GM12878 (cell line): ENCODE results near the gene MTHFD2. TPM values are rescaled to one million over a fixed set of nuclear protein-coding genes. Genes with fewer than 3 reads are reported as not detected.
A peak's percentile ranks its signal among the peaks of the same experiment; 100 is the strongest.

Experiments
- ATAC-seq: fragments of 200-7000 bp; cut with Tn5 transposase; 3 replicates; pipeline ENCODE4 v1.9.1; 2020; ENCODE audit warnings: mild to moderate bottlenecking, moderate library complexity
- BruUV-seq: library from RNA; stranded (reverse); fragments of 400-500 nt; replicated peaks from 2 replicates; lab custom pipeline; 2021; lab: Mats Ljungman, UMichigan
- CTCF ChIA-PET: fragments of 300-600 bp; sonication (Branson Sonifier 250); formaldehyde crosslinking; extraction: SDS; loops from one replicate; lab custom pipeline; 2021; ENCODE audit warnings: inconsistent platforms; lab: Yijun Ruan, JAX
- POLR2A ChIA-PET: fragments of 350-600 bp; formaldehyde crosslinking; extraction: SDS; loops from one replicate; lab custom pipeline; 2021; ENCODE audit warnings: inconsistent platforms; lab: Charles Lee
- RAD21 ChIA-PET: fragments of 300-600 bp; sonication (Branson Sonifier 250); formaldehyde crosslinking; loops from one replicate; lab custom pipeline; 2023; ENCODE audit warnings: antibody characterized with exemption; ENCODE audit not compliant: unreplicated experiment; lab: Charles Lee
- SMC1A ChIA-PET: fragments of 300-600 bp; sonication (Branson Sonifier 250); formaldehyde crosslinking; loops from one replicate; lab custom pipeline; 2023; ENCODE audit not compliant: unreplicated experiment, uncharacterized antibody; lab: Charles Lee
- DNase-seq: peaks from one replicate; pipeline ENCODE4 v3.0.0-alpha.2; 2011; ENCODE audit warnings: low read depth, low spot score
- FAIRE-seq: peaks from 3 replicates; lab custom pipeline; 2011; peaks lifted over from hg19 to GRCh38; lab: Jason Lieb, UNC
- H2AFZ ChIP-seq: 2 replicates; pipeline ENCODE4 v1.6.0; 2011; ENCODE audit warnings: low read depth, low read length, control low read depth; ENCODE audit not compliant: control insufficient read depth
- H3K27ac ChIP-seq: 2 replicates; pipeline ENCODE4 v1.5.1; 2011; ENCODE audit warnings: control low read depth; ENCODE audit not compliant: control insufficient read depth, insufficient read depth
- H3K27me3 ChIP-seq, 2 experiments: replicated peaks in 1 of 2; 2 replicates each; pipeline versions ENCODE4 v1.6.0 to v1.6.1; 2011; ENCODE audit warnings: low read length in 1 of 2; ENCODE audit not compliant: control insufficient read depth in 2 of 2, insufficient read depth in 2 of 2
- H3K36me3 ChIP-seq, 2 experiments: 2 replicates each; pipeline ENCODE4 v1.5.1; 2011; ENCODE audit warnings: low read length in 1 of 2; ENCODE audit not compliant: control insufficient read depth in 2 of 2, insufficient read depth in 2 of 2
- H3K4me1 ChIP-seq: 2 replicates; pipeline ENCODE4 v1.6.1; 2011; ENCODE audit warnings: mild to moderate bottlenecking, low read length, moderate library complexity, mixed read lengths; ENCODE audit not compliant: control insufficient read depth, insufficient read depth
- H3K4me2 ChIP-seq: 2 replicates; pipeline ENCODE4 v1.6.0; 2011; ENCODE audit warnings: control low read depth; ENCODE audit not compliant: control insufficient read depth, insufficient read depth
- H3K4me3 ChIP-seq: fragments of 200-600 bp; sonication (generic); 2 replicates; pipeline ENCODE4 v1.5.1; 2016
- H3K79me2 ChIP-seq: 2 replicates; pipeline ENCODE4 v1.6.0; 2011; ENCODE audit warnings: low read length; ENCODE audit not compliant: control insufficient read depth, insufficient read depth
- H3K9ac ChIP-seq: 2 replicates; pipeline ENCODE4 v1.8.0; 2011; ENCODE audit warnings: low read length, control low read depth, mixed read lengths; ENCODE audit not compliant: control insufficient read depth, insufficient read depth
- H3K9me3 ChIP-seq: replicated peaks from 3 replicates; pipeline ENCODE4 v1.5.1; 2011; ENCODE audit warnings: mild to moderate bottlenecking, low read length; ENCODE audit not compliant: control insufficient read depth, insufficient read depth
- H4K20me1 ChIP-seq: 2 replicates; pipeline ENCODE4 v1.6.0; 2011; ENCODE audit not compliant: control insufficient read depth, insufficient read depth
- ATF7 ChIP-seq: fragments of 450-650 bp; IDR thresholded peaks from 2 replicates; pipeline ENCODE4 v1.6.1; 2016; ENCODE audit warnings: low read depth, mild to moderate bottlenecking
- BCL11A ChIP-seq: IDR thresholded peaks from 2 replicates; pipeline ENCODE4 v1.6.1; 2011; ENCODE audit warnings: low read depth, low read length
- BHLHE40 ChIP-seq, 2 experiments: fragments of 450-650 bp in 1 of 2; IDR thresholded peaks; 2 replicates each; pipeline ENCODE4 v1.6.1; 2011 to 2017; ENCODE audit warnings: low read depth in 2 of 2, borderline replicate concordance in 1 of 2, improper control_type of control experiment in 1 of 2, low read length in 1 of 2, mild to moderate bottlenecking in 1 of 2
- CREM ChIP-seq: IDR thresholded peaks from 2 replicates; pipeline ENCODE4 v1.6.1; 2014; ENCODE audit warnings: antibody characterized with exemption, low read depth
- DPF2 ChIP-seq: fragments of 450-650 bp; IDR thresholded peaks from 2 replicates; pipeline ENCODE4 v1.6.1; 2017; ENCODE audit warnings: mild to moderate bottlenecking
- EP300 ChIP-seq, 2 experiments: fragments of 150-350 bp in 1 of 2; IDR thresholded peaks; 2 replicates each; pipeline ENCODE4 v1.6.1; 2011 to 2012; ENCODE audit warnings: low read depth in 2 of 2, low read length in 2 of 2, borderline replicate concordance in 1 of 2, improper control_type of control experiment in 1 of 2, inconsistent platforms in 1 of 2; ENCODE audit not compliant: control insufficient read depth in 1 of 2
- ETV6 ChIP-seq, 2 experiments: fragments of 450-650 bp in 1 of 2; IDR thresholded peaks in 1 of 2; conservative IDR thresholded peaks in 1 of 2; 2 replicates each; pipeline ENCODE4 v1.6.1; 2014; ENCODE audit warnings: antibody characterized with exemption in 1 of 2, borderline replicate concordance in 1 of 2, low read depth in 1 of 2, mild to moderate bottlenecking in 1 of 2, moderate library complexity in 1 of 2
- IKZF2 ChIP-seq, 2 experiments: fragments of 450-650 bp; IDR thresholded peaks; 2 replicates each; pipeline ENCODE4 v1.6.1; 2017; ENCODE audit warnings: mild to moderate bottlenecking in 2 of 2, moderate library complexity in 2 of 2
- MTA2 ChIP-seq: fragments of 450-650 bp; IDR thresholded peaks from 2 replicates; pipeline ENCODE4 v1.6.1; 2016; ENCODE audit warnings: low read depth, mild to moderate bottlenecking, moderate library complexity
- MTA3 ChIP-seq: IDR thresholded peaks from 2 replicates; pipeline ENCODE4 v1.6.1; 2012; ENCODE audit warnings: low read length, inconsistent platforms, borderline replicate concordance
- NFXL1 ChIP-seq: fragments of 450-650 bp; IDR thresholded peaks from 2 replicates; pipeline ENCODE4 v1.6.1; 2017; ENCODE audit warnings: antibody characterized with exemption, mild to moderate bottlenecking, borderline replicate concordance
- PML ChIP-seq: IDR thresholded peaks from 2 replicates; pipeline ENCODE4 v1.6.1; 2012; ENCODE audit warnings: low read length, inconsistent platforms
- RAD51 ChIP-seq: fragments of 450-650 bp; IDR thresholded peaks from 2 replicates; pipeline ENCODE4 v1.6.1; 2016; ENCODE audit warnings: moderate library complexity, mild to moderate bottlenecking, inconsistent platforms
- RELA ChIP-seq: fragments of 450-650 bp; IDR thresholded peaks from 2 replicates; pipeline ENCODE4 v1.8.0; 2014; ENCODE audit warnings: borderline replicate concordance; ENCODE audit not compliant: partially characterized antibody
- RUNX3 ChIP-seq: IDR thresholded peaks from 2 replicates; pipeline ENCODE4 v1.6.1; 2012; ENCODE audit warnings: low read length, inconsistent platforms
- SREBF2 ChIP-seq: IDR thresholded peaks from 2 replicates; pipeline ENCODE4 v1.6.1; 2012; ENCODE audit warnings: mild to moderate bottlenecking, low read length
- STAT3 ChIP-seq: IDR thresholded peaks from 2 replicates; pipeline ENCODE4 v1.6.1; 2011; ENCODE audit warnings: low read depth, low read length, improper control_type of control experiment
- TARDBP ChIP-seq: IDR thresholded peaks from 2 replicates; pipeline ENCODE4 v1.6.1; 2016; ENCODE audit warnings: borderline replicate concordance
- ZNF207 ChIP-seq: fragments of 450-650 bp; IDR thresholded peaks from 2 replicates; pipeline ENCODE4 v1.6.1; 2014; ENCODE audit warnings: antibody characterized with exemption, mild to moderate bottlenecking, borderline replicate concordance
- ZNF217 ChIP-seq: fragments of 450-650 bp; IDR thresholded peaks from 2 replicates; pipeline ENCODE4 v1.6.1; 2017; ENCODE audit warnings: antibody characterized with exemption, mild to moderate bottlenecking
- ZSCAN29 ChIP-seq: fragments of 450-650 bp; IDR thresholded peaks from 2 replicates; pipeline ENCODE4 v1.6.1; 2017; ENCODE audit warnings: mild to moderate bottlenecking, moderate library complexity
- WGBS: methylation state at CpG from one replicate; pipeline ENCODE4 v1.1.6; 2016; ENCODE audit warnings: low lambda C conversion rate; ENCODE audit not compliant: insufficient replicate concordance, insufficient coverage; ENCODE audit errors: missing lambda C conversion rate; 5-methylcytosine and 5-hydroxymethylcytosine counted together
- in situ Hi-C: fragments of 300-500 bp; cut with MboI; formaldehyde crosslinking; loops from 9 replicates; pipeline ENCODE4 v1.14.3; 2018; ENCODE audit warnings: mixed read lengths
- intact Hi-C: fragments of 100-400 bp; cut with micrococcal nuclease; formaldehyde crosslinking; loops from one replicate; pipeline ENCODE4 v1.14.2; 2022; ENCODE audit not compliant: unreplicated experiment
- polyA plus RNA-seq, 11 experiments: library from polyadenylated mRNA; depleted of rRNA in 4 of 11; unstranded in 6 of 11; stranded (reverse) in 5 of 11; fragments of >200 nt; fragmentation: Nextera tagmentation in 4 of 11; fragmentation: Illumina TruSeq in 1 of 11; extraction: Ambion mirVana in 4 of 11; extraction: Trizol in 1 of 11; gene quantifications; 1 replicate in 1 of 11; 2 replicates in 10 of 11; pipeline versions ENCODE4 v1.2.1 to v1.2.3, GENCODE V29; 2011 to 2016; ENCODE audit warnings: inconsistent platforms in 2 of 11, missing spikeins in 2 of 11, low read depth in 1 of 11
- total RNA-seq, 4 experiments: library from RNA; depleted of rRNA in 3 of 4; stranded (reverse); fragments of >200 nt in 3 of 4; fragmentation: Illumina TruSeq in 1 of 4; extraction: Trizol in 1 of 4; gene quantifications; 2 replicates each; pipeline versions ENCODE4 v1.2.1 to v1.2.3, GENCODE V29; 2013 to 2021
- TF ChIP-seq, protein P1 (sequence below): fragments of 450-650 bp; IDR thresholded peaks from 2 replicates; pipeline ENCODE4 v1.6.1; 2017; ENCODE audit warnings: borderline replicate concordance
- TF ChIP-seq, protein P2 (sequence below): fragments of 450-650 bp; conservative IDR thresholded peaks from 2 replicates; pipeline ENCODE4 v1.6.1; 2017; ENCODE audit warnings: mild to moderate bottlenecking, moderate library complexity

The MTHFD2 gene
- total and polyA plus RNA-seq, 10 of the 15 experiments (the other 5 are each of a cell fraction or from before 2014, with no cell fraction given): 128 to 292 (median 150) TPM

DNA sequence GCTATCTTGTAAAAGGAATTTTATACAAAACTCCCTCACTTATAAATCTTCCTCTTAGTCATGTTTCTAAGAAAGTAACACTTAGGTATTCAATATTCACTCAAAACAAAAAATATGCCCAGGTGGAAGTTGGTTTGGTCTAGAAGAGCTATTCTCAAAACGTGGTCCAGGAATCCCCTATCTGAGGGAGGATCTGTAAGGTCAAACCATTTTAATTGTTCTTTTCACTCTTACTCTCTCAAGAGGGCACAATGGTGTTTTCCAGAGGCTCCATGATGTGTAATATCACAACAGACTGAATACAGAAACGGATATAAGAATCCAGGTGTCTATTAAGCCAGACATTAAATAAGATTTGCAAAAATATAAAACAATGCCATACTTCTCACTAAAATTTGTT is 29.7 kb upstream of the MTHFD2 start:
- Histone ChIP-seq H3K9me3 (peaks cover 3% of the 10 kb centered on the region; the same call in 2 of the 3 replicates), H2AFZ (no peak overlapping the region), H3K36me3 (peaks cover 8 to 42% of the 10 kb centered on the region in 2 experiments), H3K27me3 (no peaks in the 10 kb centered on the region), H3K4me1 (peaks cover 5% of the 10 kb centered on the region), H3K4me2 (no peak overlapping the region), H3K4me3 (no peak overlapping the region), H3K9ac (no peak overlapping the region), H4K20me1 (no peaks in the 10 kb centered on the region), H3K27ac (no peak overlapping the region), H3K79me2 (peaks cover 41% of the 10 kb centered on the region)
- ChIA-PET SMC1A (interaction anchor here (1.0 to 3.7 kb wide), 11 partner anchors 10 to 81 kb away, joined by 3 to 24 read pairs (median 8); partner anchors contain the start of genes MOB1A and MTHFD2), RAD21 (interaction anchor here (0.8 to 3.2 kb wide), 7 partner anchors 10 to 37 kb away, joined by 3 to 15 read pairs (median 4); partner anchors contain the start of gene MOB1A), CTCF (interaction anchor here (0.6 to 5.6 kb wide), 8 partner anchors 9 to 347 kb away, joined by 3 to 31 read pairs (median 4); partner anchors contain the start of gene MOB1A), POLR2A (interaction anchor here (0.9 to 4.3 kb wide), 4 partner anchors 11 to 138 kb away, joined by 3 to 64 read pairs (median 3); partner anchors contain the start of genes BOLA3 and MOB1A)
- DNase-seq: no peak
- FAIRE-seq: no peak
- 7% methylated on average over 2 of the region's 2 CpGs for WGBS
- peak; percentile 85 for ATAC-seq
- intact Hi-C loops: loop anchor here (5.0 kb wide), 1 partner anchor 34 kb away; no protein-coding TSS in a partner anchor
- in situ Hi-C loops: no loop called here
- BruUV-seq: TSS peak; percentile 1
- TF ChIP-seq, protein P1, sequence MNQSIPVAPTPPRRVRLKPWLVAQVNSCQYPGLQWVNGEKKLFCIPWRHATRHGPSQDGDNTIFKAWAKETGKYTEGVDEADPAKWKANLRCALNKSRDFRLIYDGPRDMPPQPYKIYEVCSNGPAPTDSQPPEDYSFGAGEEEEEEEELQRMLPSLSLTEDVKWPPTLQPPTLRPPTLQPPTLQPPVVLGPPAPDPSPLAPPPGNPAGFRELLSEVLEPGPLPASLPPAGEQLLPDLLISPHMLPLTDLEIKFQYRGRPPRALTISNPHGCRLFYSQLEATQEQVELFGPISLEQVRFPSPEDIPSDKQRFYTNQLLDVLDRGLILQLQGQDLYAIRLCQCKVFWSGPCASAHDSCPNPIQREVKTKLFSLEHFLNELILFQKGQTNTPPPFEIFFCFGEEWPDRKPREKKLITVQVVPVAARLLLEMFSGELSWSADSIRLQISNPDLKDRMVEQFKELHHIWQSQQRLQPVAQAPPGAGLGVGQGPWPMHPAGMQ: no peak
- peak; percentile 78 for TF ChIP-seq MTA2
- no peak for TF ChIP-seq SREBF2
- peak; percentile 67 for TF ChIP-seq RUNX3
- peak; percentile 31 for TF ChIP-seq RELA
- TF ChIP-seq CREM: peak; percentile 11; the same call in 1 of the 2 replicates
- TF ChIP-seq IKZF2 (IDR thresholded peaks at IDR 0.05): peak; percentile 81 to 83
- TF ChIP-seq RAD51: no peak
- peak; percentile 70; the same call in 1 of the 2 replicates for TF ChIP-seq ATF7
- TF ChIP-seq DPF2: peak; percentile 72; the same call in 1 of the 2 replicates
- no peak for TF ChIP-seq NFXL1
- 0 out of 4 replicates have a peak, but pooled peaks of 1 of the 2 experiments have one; percentile 22 for TF ChIP-seq BHLHE40 (IDR thresholded peaks at IDR 0.05; ENCODE audit: borderline replicate concordance in 1 of 2, low read depth in 2 of 2, low read length in 1 of 2)
- no peak for TF ChIP-seq BCL11A
- no peak for TF ChIP-seq MTA3
- TF ChIP-seq ZNF217: 0 out of 2 replicates have a peak, but pooled peaks have one; percentile 40
- no peak for TF ChIP-seq TARDBP
- no peak for TF ChIP-seq STAT3
- TF ChIP-seq PML: no peak
- peak in 1 of 2 experiments; percentile 41; a peak in 1 of 4 replicates for TF ChIP-seq EP300 (IDR thresholded peaks at IDR 0.05; ENCODE audit: borderline replicate concordance in 1 of 2, control insufficient read depth in 1 of 2, low read depth in 2 of 2, low read length in 2 of 2)
- TF ChIP-seq ETV6 (conservative IDR thresholded peaks at IDR 0.05 in 1 of 2, IDR thresholded peaks at IDR 0.05 in 1 of 2; ENCODE audit: borderline replicate concordance in 1 of 2, low read depth in 1 of 2): peak in 1 of 2 experiments; percentile 24; a peak in 1 of 4 replicates
- TF ChIP-seq, protein P2, sequence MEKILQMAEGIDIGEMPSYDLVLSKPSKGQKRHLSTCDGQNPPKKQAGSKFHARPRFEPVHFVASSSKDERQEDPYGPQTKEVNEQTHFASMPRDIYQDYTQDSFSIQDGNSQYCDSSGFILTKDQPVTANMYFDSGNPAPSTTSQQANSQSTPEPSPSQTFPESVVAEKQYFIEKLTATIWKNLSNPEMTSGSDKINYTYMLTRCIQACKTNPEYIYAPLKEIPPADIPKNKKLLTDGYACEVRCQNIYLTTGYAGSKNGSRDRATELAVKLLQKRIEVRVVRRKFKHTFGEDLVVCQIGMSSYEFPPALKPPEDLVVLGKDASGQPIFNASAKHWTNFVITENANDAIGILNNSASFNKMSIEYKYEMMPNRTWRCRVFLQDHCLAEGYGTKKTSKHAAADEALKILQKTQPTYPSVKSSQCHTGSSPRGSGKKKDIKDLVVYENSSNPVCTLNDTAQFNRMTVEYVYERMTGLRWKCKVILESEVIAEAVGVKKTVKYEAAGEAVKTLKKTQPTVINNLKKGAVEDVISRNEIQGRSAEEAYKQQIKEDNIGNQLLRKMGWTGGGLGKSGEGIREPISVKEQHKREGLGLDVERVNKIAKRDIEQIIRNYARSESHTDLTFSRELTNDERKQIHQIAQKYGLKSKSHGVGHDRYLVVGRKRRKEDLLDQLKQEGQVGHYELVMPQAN: no peak
- no peak for TF ChIP-seq ZNF207
- TF ChIP-seq ZSCAN29: no peak
